SKM-1 treated with dmso at 0.1 percent for 144 hours (cell line): ENCODE data around the gene WNK4.
A peak's percentile ranks its signal among the peaks of the same experiment; 100 is the strongest.

Experiments
- DNase-seq: peaks from one replicate; lab custom pipeline; 2025; ENCODE audit not compliant: unreplicated experiment; lab: John Stamatoyannopoulos, UW

Gene WNK4

DNA sequence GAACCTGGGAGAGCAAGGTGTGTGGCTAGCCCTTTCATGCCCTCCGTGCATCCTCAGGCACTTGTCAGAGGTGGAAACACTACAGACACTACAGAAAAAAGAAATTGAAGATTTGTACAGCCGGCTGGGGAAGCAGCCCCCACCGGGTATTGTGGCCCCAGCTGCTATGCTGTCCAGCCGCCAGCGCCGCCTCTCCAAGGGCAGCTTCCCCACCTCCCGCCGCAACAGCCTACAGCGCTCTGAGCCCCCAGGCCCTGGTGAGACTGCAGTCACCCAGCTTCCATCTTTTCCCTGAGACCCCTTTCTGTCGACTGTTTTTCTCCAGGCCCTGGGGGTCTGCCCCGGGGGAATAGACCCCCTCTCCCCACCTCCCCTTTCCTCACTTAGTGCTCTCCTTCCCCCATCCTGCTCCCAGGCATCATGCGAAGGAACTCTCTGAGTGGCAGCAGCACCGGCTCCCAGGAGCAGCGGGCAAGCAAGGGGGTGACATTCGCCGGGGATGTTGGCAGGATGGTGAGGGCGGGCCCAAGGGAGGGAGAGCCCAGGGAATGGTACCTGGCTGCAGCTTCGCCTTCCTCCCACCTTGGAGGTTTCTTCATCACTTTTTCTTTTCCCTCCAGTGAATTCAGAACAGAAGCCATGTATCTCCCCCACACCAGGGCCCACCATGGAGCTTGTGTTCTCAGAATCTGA is 15.8 kb downstream of the WNK4 start:
- DNase-seq = no peak

DNA sequence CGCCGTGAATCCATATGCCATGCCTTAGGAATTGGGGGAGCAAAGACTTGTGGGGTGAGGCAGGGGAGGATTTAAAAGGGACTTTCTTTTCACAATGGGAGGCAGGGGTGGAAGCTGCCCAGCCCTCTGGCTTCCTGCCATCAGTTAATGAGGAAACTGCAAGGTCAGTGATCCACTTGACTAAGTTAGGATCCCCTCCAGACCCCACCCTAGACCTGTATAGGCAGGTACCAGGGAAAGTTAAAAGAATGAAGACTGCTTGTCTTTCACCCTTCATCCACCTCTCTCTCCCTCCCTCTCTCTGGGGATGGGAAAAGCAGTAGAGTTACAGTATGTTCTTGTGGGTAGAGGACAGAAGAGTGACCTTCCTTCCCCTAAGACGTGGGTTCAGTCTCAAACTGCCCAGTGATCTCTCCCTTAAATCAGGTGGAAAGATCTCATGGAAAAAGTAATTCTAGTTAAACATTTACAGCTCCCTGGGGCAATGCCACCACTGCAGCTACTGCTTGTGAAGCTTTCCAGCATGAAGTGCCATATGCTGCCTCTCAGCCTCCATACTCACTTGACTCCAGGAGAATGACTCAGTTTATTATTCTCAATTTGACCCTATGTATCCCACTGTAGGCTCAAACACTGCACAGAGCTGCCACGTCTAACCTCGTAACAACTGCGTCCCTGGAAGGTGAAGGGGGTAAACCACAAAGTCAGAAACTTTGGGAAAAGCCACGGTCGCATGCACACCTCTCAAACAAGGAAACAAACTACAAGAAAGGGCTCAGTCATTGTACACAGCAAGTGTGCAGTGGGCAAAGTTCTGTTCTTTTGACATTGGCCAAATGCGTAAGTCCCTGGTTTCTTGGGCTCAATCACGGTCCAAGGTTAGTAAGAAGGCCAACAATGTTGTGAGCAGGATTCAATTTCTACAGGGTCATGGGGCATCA is 16.9 kb downstream of the WNK4 start:
- no peak for DNase-seq

DNA sequence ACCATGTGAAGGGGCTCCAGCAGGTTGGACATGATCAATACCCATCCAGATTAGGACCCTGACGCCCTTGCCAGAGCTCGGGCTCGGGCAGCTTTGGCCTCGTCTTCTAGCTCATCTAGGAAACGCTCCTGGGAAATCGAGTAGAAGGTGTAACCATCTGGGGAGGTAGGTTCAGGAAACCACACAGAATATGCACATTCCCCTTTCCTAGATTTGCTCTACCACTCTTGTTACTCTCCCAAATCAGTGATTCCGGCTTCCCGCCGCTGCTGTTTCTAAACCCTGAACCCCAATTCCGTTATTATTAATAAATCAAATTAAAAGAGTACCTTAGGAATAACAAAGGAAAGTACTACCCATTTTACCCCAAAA is 17.6 kb downstream of the WNK4 start:
- DNase-seq = no peak

DNA sequence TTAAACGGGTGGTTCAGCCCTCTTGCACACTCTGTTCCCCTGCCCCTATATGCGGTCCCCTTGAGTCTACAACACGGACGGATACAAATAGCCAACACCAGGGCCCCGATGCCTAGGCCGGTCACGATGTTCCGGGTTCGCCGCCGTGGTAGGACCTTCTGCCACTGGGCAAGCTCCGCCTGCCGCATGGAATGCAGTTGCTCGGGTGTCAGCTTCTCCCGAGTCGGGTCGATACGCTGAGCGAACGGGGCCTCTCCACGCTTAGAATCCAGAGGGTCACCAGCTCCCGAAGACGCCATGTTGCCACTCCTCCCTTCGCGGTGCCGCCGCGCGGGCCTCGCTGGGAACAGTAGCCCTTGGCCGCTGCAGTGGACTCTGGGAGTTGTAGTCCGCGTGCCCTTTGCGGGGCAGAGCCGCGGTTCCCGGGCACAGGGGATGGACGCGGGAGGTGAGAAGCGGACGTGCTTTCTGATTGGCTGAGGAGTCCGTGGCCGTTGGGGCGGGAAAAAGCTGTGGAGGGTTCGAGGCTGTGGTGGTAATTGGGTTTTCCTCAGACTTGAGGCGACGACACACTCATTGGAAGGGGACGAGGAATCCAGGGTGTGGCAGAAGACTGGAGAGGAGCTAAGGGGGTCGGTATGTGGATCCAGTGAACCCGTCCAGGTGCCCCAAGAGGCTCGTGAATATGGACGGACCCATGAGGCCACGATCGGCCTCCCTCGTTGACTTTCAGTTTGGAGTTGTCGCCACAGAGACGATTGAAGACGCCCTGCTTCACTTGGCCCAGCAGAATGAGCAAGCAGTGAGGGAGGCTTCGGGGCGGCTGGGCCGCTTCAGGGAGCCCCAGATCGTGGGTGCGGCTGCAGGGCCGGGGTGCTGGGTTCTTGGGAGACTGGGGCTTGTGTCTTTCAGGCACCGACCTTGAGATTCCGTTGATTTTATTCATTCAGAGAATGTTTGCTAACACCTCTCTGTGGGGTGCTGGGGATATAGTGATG is 18.3 kb downstream of the WNK4 start, which contains the start of the genes CNTD1 and COA3:
TSS of gene CNTD1 (plus strand) at position 479 of the 998 bp plus-strand sequence. CDS start at position 686, 207 bp downstream.
TSS of gene COA3 (minus strand) at position 322 of the 998 bp plus-strand sequence. CDS start at position 299, 23 bp downstream.
- DNase-seq = peak; percentile 87

DNA sequence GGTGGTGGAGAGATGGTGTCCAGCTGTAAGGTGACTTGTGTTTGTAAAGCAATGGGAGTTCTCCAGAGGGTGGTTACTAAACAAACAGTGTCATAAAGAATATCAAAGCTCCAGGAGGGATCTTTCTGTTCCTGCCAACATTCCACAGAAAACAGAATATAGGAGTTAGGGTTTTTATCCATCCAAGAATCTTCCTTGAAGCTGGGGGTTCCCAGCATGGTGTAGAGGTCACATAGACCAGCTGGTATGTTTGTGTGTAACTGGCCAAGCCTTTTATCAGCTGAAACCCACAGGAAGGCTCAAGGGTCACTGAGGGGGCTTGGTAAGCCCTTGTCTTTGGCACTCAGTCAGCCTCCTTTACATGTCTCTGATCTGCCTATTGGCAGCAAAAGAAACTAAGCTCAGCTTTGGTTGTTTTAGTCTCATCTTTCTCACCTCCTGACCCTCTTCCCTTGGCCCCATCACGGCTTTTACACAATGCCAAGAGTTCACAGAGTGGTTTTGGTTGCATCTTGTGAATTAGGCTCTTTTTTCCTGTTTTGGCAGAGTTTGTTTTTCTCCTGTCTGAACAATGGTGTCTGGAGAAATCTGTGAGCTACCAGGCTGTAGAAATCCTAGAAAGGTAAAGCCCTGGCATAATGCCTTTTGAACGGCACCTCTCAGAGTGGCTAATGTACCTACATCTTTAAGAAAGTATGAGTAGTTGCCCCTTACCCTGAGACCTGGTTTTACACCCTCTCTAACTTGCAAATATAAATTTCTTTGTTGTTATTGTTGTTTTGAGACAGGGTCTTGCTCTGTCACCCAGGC is 22.9 kb downstream of the WNK4 start:
- no peak for DNase-seq

DNA sequence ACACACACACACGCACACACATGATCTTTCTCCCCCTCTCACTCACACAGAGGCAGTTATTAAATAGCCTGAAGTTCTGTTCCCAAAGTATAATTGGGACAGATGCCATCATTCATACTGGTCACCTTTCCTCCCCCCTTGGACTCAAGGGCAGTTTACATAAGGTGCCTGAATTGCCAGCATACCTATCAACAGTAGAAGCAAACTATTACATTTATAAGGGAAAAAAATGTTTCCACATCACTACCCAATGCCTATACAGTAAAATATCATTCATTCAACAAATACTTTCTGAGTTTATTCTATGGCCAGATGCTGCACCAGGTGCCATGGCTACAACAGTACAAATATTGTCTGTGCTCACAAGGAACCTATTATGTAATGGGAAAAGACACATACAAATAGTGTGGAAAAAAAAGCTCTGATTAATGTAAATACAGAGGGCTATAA is 24.5 kb downstream of the WNK4 start:
- DNase-seq = no peak

DNA sequence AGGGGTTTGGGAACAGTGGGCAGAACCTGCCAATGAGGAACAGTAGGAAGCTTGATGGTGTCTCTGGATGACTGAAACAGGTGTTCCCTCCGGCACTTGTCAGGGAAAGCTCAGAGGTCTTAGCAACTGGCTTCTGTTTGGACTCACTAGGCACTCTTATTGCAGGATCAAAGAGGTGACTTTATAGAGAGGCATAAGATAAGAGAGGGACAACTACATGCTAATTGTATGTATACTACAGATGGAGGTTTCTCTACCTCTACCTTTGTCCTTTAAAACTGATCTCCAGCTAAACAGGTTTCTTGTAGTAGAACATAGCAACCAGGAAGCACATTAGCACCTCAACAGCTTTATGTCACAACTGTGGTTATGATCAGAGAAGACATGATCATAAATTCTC is 25.8 kb downstream of the WNK4 start:
- no peak for DNase-seq

DNA sequence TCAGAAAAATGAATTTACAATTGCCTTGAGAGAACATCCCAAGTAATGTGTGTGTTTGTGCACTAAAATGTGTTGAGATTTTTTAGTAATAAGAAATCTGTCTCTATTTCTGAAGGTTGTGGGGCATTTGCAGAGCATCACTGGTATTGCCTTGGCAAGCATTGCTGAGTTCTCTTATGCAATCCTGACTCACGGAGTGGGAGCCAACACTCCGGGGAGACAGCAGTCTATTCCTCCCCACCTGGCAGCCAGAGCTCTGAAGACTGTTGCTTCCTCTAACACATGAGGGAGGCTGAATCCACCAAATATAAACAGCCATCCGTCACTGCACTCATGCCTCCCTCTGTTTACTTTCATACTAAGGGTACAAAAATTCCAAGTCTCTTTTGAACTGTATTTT is 28.8 kb downstream of the WNK4 start:
- no peak for DNase-seq

DNA sequence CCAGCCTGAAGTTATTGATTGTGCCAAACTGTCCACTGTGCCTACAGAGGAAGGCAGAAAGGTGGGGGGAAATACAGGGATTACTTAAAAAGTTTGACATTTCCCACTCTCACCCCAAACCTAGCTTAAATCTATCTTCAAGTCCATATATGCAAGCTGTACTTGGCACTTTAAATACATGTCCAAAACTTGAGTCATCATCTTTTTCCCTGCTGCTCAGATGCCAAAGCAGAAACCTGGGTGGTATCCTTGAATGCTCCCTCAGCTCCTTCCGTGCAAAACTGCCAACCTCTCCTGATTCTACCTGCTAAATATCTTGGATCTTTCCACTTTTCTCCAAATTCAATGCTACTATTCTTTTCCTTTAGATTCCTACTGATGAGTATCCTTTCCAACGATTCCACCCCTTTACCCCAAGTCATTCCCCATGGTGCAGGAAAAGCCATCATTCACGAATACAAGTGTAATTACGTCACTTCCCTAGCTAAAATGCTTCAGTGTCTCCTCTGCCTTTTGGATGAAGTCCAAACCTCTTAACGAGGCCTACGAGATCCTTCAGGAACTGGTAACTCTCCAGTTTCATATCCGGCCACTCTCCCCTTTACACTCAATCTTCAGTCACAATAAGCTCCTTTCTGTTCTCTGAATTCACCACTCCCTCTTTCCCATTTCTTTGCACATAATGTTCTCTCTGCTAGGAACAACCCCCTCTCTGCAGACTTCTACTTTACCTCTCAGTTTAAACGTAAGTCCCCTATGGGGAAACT is 34.4 kb downstream of the WNK4 start:
- no peak for DNase-seq

DNA sequence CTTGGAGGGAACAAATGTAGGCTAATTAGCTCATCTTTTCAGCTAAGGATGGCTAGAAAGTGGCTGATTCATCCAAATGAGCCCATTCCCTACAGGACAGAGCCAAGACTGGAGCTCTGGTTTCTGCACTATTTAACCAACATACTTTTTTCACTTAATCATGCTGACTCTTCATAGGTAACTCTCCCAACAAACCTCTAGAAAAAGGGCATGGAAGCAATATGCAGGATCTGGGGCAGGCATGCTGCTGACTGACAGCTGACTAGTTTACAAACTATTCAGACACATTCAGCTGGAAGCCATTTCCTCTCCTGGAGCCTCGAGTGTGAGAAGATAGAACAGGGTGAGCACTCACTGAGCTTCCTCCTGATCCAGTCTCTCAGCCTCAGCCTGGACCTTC is 37.5 kb downstream of the WNK4 start:
- no peak for DNase-seq

DNA sequence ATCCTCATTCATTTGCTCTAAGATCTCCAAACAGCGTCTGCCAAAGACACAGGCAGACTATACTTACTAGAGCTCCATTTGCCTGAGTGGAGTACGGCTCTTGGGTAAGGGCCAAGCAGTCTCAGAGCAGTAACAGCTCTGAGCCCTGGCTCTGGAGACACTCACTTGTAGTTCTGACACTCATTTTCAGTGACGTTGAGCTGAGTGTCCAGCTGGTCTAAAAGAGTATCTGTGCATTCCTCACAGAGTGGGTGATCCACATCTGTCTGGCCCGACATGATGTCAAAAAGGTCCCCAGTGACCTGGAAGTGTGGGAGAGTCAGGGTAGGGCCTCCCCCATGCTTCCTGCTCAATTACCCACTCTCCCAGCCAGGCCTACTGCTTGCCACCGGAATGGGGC is 38.0 kb downstream of the WNK4 start:
- no peak for DNase-seq

DNA sequence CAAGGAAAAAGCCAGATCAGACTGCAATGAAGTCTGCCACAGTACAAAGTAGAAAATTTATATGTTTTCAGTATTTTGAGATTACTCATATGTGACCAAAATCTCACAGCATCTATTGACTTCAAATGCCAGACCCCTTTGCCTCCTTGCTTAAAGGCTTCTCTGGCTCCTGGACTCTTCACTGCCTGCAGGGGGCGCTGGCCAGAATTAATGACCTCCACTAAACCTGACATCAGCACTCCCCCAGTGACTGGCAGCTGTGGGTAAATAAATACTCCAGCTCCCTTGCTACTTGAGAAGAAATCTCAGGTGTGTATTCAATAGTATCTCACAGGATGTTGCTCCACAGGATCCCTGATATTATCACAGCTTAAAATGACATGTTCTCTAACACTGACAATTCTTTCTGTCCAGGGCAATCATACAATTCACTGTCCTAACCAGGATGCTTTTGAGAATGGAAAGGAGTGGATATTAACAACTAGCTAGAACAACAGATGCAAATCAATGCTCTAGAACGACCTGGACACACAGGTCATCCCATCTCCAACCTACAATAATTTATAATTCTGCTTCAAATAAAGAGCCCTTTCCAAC is 39.6 kb downstream of the WNK4 start:
- DNase-seq = peak; percentile 57

DNA sequence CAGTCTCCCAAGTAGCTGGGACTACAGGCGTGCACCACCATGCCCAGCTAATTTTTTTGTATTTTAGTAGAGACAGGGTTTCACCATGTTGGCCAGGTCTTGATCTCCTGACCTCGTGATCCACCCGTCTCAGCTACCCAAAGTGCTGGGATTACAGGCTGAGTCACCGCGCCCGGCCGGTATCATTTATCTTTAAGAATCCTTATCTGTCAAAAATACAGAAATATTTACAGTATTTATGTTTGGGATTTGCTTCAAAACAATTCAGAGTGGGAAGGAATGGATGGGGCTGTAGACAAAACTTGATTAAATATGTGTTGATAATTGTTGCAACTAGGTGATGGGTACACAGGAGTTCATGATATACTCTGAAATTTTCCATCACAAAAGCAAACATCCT is 40.8 kb downstream of the WNK4 start:
- DNase-seq = no peak

DNA sequence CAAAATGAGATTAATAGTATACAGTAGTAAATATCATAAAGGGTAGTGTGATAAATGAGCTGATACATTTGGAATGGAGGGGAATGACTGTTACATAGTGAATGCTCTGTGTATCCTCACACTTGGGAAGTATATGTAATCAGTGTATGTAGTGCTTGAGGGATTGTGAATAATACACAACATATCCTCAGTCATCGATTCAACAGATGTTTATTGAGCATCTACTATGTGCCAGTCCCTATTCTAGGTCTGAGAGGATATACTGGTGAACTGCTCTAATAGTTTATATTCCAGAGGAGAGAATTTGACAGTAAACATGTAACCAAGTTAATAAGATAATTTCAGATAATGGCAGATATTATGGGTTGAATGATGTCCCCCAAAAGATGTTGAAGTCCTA is 47.1 kb downstream of the WNK4 start:
- no peak for DNase-seq

DNA sequence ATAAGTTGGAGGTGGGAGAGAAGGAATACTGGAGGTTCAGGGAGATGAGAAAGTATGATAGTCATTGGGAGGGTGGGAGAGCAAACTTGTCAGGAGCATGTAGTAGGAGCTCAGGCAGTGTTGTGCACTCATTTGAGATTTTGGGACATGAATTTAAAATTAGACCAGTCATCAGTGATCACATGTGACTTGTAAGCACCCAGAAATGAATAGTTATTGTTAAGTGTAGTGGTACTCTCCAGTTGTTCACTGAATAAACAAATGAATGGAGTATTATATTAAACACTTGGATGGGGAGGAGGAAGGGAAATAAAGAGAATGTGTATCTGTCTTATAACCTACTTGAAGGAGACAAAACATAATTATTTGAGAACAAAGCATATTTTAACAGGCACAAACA is 50.6 kb downstream of the WNK4 start:
- DNase-seq = no peak

DNA sequence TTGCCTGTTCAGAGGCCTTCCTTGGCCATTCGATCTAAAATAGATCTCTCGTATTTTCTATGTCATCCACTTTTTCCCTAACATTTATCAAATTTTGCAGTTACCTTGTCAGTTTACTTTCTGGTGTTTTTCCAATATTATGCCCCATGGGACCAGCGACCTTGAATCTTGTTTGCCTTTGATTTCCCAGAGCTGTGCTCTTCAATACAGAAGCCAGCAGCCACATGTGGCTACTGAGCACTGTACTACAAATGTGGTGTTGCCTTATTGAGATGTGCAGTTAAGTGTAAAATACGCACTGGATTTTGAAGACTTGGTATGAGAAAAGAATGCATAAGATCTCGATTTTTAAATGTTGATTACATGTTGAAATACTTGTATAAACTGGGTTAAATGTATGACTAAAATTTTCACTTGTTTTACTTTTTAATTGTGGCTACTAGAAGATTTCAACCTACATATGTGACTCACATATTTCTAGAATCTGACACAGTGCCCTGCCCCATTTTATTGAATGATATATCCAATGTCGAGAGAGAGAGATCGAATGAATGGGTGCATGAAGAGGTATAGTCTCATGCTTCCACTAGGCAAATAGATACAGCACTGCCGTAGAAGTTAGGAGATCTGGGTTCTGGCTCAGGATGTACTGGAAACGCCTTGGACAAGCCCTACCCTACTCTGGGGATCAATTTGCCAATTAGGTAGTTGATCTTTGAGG is 52.0 kb downstream of the WNK4 start:
- DNase-seq = no peak

DNA sequence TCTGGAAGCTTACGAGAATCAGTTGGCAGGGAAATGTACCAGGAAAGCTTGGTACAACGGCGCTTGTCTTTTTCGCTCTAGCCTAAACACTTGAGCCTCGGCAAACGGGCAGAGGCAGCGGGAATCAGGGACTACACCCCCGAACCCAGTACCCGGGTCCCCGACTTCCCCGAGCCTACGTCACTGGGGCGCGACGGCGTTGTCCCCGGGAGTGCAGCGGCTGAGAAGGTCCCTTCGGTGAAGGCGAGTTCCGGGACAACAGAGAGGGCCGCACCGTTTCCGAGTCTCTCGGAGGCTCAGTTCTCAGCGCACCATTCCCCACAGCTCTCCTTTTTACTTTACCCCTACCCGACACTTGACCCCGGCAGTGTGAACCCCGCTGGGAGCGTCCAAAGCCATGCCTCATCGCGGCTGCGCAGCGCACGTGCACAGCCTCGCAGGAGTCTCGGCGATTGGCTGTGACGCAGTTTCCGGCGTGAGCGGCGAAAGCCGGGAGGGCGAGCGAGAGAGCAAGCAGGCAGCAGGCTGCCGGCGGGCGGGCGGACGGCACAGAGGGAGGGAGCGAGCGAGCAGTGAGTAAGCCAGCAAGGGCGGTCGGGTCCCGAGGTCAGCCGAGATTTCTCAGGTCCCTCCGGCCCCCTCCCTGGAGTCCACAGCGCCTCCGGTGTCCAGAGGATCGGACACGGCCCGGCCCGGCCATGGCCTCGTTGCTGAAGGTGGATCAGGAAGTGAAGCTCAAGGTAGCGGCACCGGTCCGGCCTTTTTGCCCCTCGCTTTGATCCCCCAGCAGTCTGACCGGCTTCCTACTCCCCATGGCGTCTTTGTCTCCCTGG is 52.7 kb downstream of the WNK4 start, which contains the start of gene PSME3:
TSS of gene PSME3 (plus strand) at position 464 of the 833 bp plus-strand sequence. CDS start at position 699, 235 bp downstream.
- peak; percentile 91 for DNase-seq
